Measurements from ENCODE around the gene NOTCH1.

Gene NOTCH1

DNA sequence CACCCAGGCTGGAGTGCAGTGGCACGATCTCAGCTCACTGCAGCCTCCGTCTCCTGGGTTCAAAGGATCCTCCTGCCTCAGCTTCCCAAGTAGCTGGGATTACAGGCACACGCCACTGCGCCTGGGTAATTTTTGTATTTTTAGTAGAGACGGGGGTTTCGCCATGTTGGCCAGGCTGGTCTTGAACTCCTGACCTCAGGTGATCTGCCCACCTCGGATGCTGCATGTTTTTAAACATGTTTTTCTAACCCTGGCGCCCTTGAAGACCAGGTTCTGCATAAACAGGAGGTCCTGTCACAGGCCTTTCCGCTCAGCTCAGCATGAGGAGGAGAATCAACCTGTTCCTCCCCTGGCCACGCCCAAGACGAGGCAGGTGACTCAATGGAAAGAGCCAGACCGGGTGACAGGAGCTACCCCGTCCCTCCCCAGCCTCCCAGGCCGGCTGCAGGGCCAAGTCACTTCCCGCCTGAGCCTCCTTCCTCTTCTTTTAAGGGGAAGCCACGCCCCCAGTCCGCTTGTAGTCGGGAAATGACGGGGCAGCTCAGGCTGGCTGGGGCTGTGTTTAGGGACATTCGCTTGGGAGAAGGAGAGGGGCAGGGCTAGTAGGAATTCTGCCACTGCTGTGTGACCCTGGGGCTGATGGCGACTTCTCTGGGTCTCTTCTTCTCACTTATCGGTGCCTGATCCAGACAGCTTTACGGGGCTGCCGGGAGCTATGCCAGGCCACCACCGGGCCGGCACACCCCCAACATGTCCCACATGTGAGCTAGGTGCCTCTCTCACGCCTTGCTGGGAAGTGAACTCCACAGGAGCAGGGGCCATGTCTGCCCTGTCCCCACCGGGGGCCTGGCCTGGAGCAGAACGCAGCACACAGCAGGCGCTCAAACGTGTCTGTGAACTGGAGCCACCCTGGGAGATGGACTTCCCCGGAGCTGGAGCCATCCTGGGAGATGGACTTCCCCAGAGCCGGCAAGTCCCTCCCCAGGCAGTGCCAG, 6.1 kb downstream of the NOTCH1 start:
- ChIA-PET POLR2A (no interaction called here), CTCF (interaction anchor here (0.7 to 4.6 kb wide), 6 partner anchors 9 to 154 kb away, joined by 3 to 33 read pairs (median 3); no protein-coding TSS in a partner anchor)
- no peak overlapping the region for H3K4me3 ChIP-seq (ENCODE audit: low read depth, low read length)
- DNase-seq (ENCODE audit: low read depth, low spot score), result no peak
- TF ChIP-seq, protein P1, sequence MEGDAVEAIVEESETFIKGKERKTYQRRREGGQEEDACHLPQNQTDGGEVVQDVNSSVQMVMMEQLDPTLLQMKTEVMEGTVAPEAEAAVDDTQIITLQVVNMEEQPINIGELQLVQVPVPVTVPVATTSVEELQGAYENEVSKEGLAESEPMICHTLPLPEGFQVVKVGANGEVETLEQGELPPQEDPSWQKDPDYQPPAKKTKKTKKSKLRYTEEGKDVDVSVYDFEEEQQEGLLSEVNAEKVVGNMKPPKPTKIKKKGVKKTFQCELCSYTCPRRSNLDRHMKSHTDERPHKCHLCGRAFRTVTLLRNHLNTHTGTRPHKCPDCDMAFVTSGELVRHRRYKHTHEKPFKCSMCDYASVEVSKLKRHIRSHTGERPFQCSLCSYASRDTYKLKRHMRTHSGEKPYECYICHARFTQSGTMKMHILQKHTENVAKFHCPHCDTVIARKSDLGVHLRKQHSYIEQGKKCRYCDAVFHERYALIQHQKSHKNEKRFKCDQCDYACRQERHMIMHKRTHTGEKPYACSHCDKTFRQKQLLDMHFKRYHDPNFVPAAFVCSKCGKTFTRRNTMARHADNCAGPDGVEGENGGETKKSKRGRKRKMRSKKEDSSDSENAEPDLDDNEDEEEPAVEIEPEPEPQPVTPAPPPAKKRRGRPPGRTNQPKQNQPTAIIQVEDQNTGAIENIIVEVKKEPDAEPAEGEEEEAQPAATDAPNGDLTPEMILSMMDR (IDR thresholded peaks at IDR 0.05; ENCODE audit: insufficient read depth, low read length, missing control alignments), result no peak

DNA sequence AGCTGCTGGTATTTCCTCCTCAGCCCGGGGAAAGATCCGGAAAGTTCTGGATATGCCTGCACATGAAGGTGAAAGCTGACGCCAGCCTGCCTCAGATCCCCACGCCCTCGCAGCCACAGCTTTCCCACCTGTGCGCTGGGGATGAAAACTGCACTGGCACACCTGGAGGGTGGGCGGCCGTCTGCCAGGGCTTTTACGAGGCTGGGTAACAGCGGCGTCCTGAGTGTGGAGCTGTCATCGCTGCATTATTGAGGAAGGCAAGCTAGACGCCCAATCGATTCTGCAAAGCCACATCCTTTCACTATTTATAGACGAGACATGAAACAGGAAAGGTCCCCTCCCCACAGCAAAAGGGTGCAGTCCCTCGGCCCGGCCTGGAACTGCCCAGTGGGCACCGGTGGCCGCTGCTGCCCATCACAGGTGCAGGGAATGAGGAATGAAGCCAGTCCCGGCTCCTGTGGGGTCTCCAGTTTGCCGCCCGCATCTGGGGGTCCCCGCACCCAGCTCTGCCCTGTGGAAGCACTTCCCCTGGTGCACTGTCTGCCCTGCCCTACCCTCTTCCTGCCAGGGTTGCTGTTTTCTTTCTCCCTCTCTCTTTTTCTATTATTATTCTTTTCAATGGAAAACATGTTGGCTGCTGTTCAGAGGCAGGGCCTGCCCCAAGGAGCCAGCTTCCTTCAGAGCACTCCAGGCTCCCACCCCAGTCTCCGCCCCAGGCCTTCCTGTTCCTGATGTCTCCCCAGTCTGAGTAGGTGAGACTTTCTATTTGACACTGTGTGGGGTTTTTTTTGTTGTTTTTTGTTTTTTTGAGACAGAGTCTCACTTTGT, 7.0 kb downstream of the NOTCH1 start:
- TF ChIP-seq, protein P1 (IDR thresholded peaks at IDR 0.05; ENCODE audit: insufficient read depth, low read length, missing control alignments), result no peak
- H3K4me3 ChIP-seq (ENCODE audit: low read depth, low read length), result no peak overlapping the region
- ChIA-PET CTCF (interaction anchor here (0.6 to 4.6 kb wide), 7 partner anchors 10 to 155 kb away, joined by 3 to 33 read pairs (median 3); no protein-coding TSS in a partner anchor), POLR2A (no interaction called here)
- no peak for DNase-seq (ENCODE audit: low read depth, low spot score)

DNA sequence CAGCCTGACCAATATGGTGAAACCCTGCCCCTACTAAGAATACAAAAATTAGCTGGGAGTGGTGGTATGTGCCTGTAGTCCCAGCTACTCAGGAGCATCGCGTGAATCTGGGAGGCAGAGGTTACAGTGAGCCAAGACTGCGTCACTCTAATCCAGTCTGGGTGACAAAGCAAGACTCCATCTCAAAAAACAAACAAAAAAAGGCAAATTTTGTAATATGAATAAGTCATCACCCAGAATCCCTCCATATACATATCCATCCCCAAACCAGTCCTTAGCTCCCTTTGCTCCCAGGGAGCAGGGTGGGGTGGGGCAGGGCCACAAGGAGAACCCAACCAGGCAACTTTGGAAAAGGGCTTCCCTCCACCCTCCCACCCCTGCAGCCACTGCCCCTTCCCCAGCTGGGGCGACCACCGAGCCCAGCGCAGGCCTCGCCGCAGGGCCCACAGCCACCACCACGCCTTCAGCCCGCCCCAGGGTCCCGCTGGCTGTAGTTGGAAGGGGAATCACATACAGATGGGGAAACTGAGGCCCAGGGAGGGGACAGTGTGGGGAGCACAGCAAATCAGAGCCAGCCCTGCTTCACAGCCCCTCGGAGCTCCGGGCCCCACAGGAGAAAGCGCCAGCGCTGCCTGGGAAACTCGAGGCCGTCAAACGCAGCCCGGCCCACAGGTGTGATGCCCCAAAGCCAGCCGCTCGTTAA, 7.8 kb downstream of the NOTCH1 start:
- DNase-seq (ENCODE audit: low read depth, low spot score), result no peak
- ChIA-PET CTCF (interaction anchor here (0.6 to 4.6 kb wide), 5 partner anchors 9 to 54 kb away, joined by 3 to 33 read pairs (median 4); no protein-coding TSS in a partner anchor), POLR2A (no interaction called here)
- TF ChIP-seq, protein P1 (IDR thresholded peaks at IDR 0.05; ENCODE audit: insufficient read depth, low read length, missing control alignments), result no peak
- H3K4me3 ChIP-seq (ENCODE audit: low read depth, low read length), result no peak overlapping the region

DNA sequence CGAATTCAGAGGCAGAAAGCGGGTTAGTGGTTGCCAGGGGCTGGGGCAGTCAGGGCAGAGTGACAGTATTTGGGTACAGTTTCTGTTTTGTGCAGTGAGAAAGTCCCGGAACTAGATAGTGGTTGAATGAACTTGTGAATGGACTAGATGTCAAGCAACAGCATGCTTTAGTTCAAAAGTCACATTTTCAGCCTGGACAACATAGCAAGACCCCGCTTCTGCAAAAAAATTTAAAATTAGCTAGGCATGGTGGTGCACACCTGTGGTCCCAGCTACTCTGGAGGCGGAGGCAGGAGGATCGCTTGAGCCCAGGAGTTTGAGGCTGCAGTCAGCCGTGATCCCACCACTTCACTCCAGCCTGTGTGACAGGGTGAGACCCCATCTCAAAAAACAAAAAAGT, 8.4 kb downstream of the NOTCH1 start:
- H3K4me3 ChIP-seq (ENCODE audit: low read depth, low read length), result no peak overlapping the region
- POLR2A ChIA-PET, result no interaction called here
- TF ChIP-seq, protein P1 (IDR thresholded peaks at IDR 0.05; ENCODE audit: insufficient read depth, low read length, missing control alignments), result no peak
- CTCF ChIA-PET, result interaction anchor here (1.4 to 4.6 kb wide), 3 partner anchors 8 to 53 kb away, joined by 4 to 33 read pairs (median 6); no protein-coding TSS in a partner anchor
- no peak for DNase-seq (ENCODE audit: low read depth, low spot score)

DNA sequence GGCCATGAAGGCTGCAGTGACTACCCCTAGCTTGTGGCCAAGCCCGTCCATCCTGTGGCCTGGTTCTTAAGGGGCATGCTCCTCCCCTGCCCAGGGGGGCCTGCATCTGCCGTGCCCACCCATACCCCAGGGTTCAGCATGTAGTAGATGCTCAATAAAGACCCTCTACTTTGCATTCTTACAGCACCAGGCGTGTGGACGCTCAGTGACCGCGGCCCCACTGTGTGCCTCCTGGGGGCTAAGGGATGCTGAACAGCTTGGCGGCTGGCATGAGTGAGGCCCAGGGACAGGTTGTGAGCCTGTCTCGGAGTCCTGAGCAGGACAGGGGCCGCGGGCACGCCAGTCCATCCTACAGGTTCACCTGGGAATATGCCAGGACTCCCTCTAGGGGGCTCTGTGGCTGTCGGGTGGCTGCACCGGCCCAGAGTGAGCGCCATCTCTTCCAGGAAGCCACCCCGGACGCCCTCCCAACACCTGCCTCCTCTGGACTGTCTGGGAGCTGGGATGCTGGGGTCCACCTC, 9.1 kb downstream of the NOTCH1 start:
- POLR2A ChIA-PET, result no interaction called here
- TF ChIP-seq, protein P1 (IDR thresholded peaks at IDR 0.05; ENCODE audit: insufficient read depth, low read length, missing control alignments), result no peak
- CTCF ChIA-PET, result interaction anchor here (1.1 kb wide), 1 partner anchor 95 kb away, joined by 3 read pairs; no protein-coding TSS in a partner anchor
- no peak overlapping the region for H3K4me3 ChIP-seq (ENCODE audit: low read depth, low read length)
- no peak for DNase-seq (ENCODE audit: low read depth, low spot score)
